HG03520 (cell line): ENCODE measurements around the gene NASP.

Experiments
- ATAC-seq: cut with Tn5 transposase; IDR thresholded peaks from one replicate; pipeline ENCODE4 v1.9.1; 2021; ENCODE audit warnings: mild to moderate bottlenecking, moderate library complexity; ENCODE audit not compliant: unreplicated experiment

Gene NASP

DNA sequence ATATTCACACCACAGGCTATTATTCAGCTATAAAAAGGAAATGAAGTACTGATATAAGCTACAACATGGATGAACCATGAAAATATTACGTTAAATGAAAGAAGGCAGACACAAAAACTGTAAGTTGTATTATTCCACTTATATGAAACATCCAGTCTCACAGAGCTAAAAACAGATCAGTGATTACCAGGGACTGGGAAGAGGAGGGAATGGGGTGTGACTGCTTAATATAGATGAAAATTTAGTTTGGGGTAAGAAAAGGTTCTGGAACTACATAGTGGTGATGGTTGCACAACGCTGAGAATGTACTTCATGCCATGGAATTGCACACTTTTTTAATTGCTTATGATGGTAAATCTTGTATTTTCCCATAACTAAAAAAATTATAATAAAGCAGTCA is 83.0 kb downstream of the NASP start:
- ATAC-seq, result no peak

DNA sequence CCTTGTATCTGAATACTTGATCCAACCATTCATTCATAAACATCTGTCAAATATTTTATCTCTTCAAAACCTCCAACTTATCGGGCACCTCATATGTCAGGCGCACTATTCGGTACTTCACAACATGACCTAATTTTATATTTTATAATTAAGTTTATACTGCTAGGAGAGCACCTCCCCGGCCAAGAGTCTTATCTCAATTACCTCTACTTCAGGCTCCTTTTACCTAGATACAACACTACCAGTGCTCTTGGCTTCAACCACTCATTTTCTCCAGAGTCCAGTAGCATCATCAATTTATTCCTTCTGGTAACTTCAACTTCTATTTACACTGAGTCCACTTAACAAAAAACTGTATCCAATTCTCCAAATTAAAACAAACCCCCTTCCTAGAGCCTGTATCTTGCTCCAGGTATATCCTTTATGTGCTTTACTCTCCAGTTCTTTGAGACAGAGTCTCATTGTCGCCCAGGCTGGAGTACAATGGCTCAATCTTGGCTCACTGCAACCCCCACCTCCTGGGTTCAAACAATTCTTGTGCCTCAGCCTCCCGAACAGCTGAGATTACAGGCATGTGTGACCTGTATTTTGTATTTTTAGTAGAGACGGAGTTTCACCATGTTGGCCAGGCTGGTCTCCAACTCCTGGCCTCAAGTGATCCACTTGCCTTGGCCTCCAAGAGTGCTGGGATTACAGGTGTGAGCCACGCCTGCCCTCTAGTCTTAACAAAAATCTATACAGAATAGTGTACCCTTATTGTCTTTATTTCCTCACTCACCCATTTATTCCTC is 83.7 kb downstream of the NASP start:
- no peak for ATAC-seq
